ENCODE data around the gene SUCLG2.

SUCLG2 gene

GRCh38 chr3:67654099-67654843 is at the start of gene SUCLG2:
TSS of gene SUCLG2 (minus strand) at chr3:67654612. CDS start at chr3:67654586, 26 bp downstream.
- FAIRE-seq (no peak), DNase-seq (ENCODE audit: low spot score) (peak; percentile 73)

GRCh38 chr3:67700596-67700995 is 46.2 kb upstream of the SUCLG2 start:
- DNase-seq (ENCODE audit: low spot score) (no peak), FAIRE-seq (no peak)

- FAIRE-seq (no peak), DNase-seq (ENCODE audit: low spot score) (no peak)
Observed at GRCh38 chr3:67699882-67700281, 45.5 kb upstream of the SUCLG2 start.

GRCh38 chr3:67692621-67693020 is 38.2 kb upstream of the SUCLG2 start:
- FAIRE-seq: no peak
- DNase-seq (ENCODE audit: low spot score): no peak

- DNase-seq (ENCODE audit: low spot score): no peak
- FAIRE-seq: no peak
Observed at GRCh38 chr3:67691926-67692325, 37.5 kb upstream of the SUCLG2 start.

- FAIRE-seq (no peak), DNase-seq (ENCODE audit: low spot score) (no peak)
Observed at GRCh38 chr3:67691207-67691606, 36.8 kb upstream of the SUCLG2 start.

- FAIRE-seq: no peak
- DNase-seq (ENCODE audit: low spot score): no peak
Observed at GRCh38 chr3:67689806-67690205, 35.4 kb upstream of the SUCLG2 start.

GRCh38 chr3:67688231-67688630 is 33.8 kb upstream of the SUCLG2 start:
- DNase-seq (ENCODE audit: low spot score) (no peak), FAIRE-seq (no peak)

GRCh38 chr3:67686069-67686468 is 31.7 kb upstream of the SUCLG2 start:
- no peak for FAIRE-seq
- DNase-seq (ENCODE audit: low spot score): no peak

- no peak for DNase-seq (ENCODE audit: low spot score)
- no peak for FAIRE-seq
Observed at GRCh38 chr3:67685499-67685898, 31.1 kb upstream of the SUCLG2 start.

- DNase-seq (ENCODE audit: low spot score) (no peak), FAIRE-seq (no peak)
Observed at GRCh38 chr3:67684211-67684610, 29.8 kb upstream of the SUCLG2 start.

- no peak for FAIRE-seq
Observed at GRCh38 chr3:67683522-67683921, 29.1 kb upstream of the SUCLG2 start.

GRCh38 chr3:67678665-67679064 is 24.3 kb upstream of the SUCLG2 start:
- no peak for DNase-seq (ENCODE audit: low spot score)
- no peak for FAIRE-seq

More at GRCh38 chr3:67683522-67683921, 29.1 kb upstream of the SUCLG2 start:
- DNase-seq (ENCODE audit: low spot score): no peak

GRCh38 chr3:67674055-67674454 is 19.6 kb upstream of the SUCLG2 start:
- FAIRE-seq (no peak), DNase-seq (ENCODE audit: low spot score) (no peak)

- FAIRE-seq (no peak), DNase-seq (ENCODE audit: low spot score) (no peak)
Observed at GRCh38 chr3:67662733-67663132, 8.3 kb upstream of the SUCLG2 start.

GRCh38 chr3:67661089-67661488 is 6.7 kb upstream of the SUCLG2 start:
- DNase-seq (ENCODE audit: low spot score): no peak
- no peak for FAIRE-seq

GRCh38 chr3:67657192-67657591 is 2.8 kb upstream of the SUCLG2 start:
- no peak for FAIRE-seq

GRCh38 chr3:67656614-67657013 is 2.2 kb upstream of the SUCLG2 start:
- no peak for FAIRE-seq

More at GRCh38 chr3:67657192-67657591, 2.8 kb upstream of the SUCLG2 start:
- DNase-seq (ENCODE audit: low spot score): no peak

GRCh38 chr3:67655364-67656121 is 1.1 kb upstream of the SUCLG2 start:
- FAIRE-seq (no peak), DNase-seq (ENCODE audit: low spot score) (no peak)

More at GRCh38 chr3:67656614-67657013, 2.2 kb upstream of the SUCLG2 start:
- no peak for DNase-seq (ENCODE audit: low spot score)

GRCh38 chr3:67654844-67655177 is 399 bp upstream of the SUCLG2 start:
- FAIRE-seq: no peak
- DNase-seq (ENCODE audit: low spot score): no peak

GRCh38 chr3:67653425-67654098 is 850 bp downstream of the SUCLG2 start:
- peak; percentile 2 for FAIRE-seq
- peak; percentile 25 for DNase-seq (ENCODE audit: low spot score)

GRCh38 chr3:67650084-67650483 is 4.3 kb downstream of the SUCLG2 start:
- no peak for FAIRE-seq

More at GRCh38 chr3:67650084-67650483, 4.3 kb downstream of the SUCLG2 start:
- no peak for DNase-seq (ENCODE audit: low spot score)
